Measurements from ENCODE around the gene NUBP2. TPM values are rescaled to one million over a fixed set of nuclear protein-coding genes. Genes with fewer than 3 reads are reported as not detected.

The NUBP2 gene
- total RNA-seq, 1 donor from 2014 or later = 37.9 TPM

DNA sequence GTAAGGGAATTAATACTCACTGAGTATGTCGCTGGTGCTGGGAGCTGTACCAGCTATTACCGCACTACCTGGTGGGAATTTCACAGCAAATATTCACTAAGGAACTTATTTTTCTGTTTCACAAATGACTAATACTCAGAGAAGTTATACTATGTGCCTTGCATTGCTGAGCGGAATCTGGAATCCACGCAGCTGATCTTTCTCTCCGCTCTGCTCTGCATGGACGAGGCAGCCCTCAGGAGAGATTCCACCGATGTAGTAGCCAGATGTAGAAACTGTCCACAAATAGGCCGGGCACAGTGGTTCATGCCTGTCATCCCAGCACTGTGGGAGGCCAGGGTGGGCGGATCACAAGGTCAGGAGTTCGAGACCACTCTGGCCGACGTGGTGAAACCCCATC, 28.6 kb upstream of the NUBP2 start:
- intact Hi-C loops (cut with DNase I) = no loop called here
- no peak for ATAC-seq
- DNase-seq (ENCODE audit: missing footprints) = no peak

DNA sequence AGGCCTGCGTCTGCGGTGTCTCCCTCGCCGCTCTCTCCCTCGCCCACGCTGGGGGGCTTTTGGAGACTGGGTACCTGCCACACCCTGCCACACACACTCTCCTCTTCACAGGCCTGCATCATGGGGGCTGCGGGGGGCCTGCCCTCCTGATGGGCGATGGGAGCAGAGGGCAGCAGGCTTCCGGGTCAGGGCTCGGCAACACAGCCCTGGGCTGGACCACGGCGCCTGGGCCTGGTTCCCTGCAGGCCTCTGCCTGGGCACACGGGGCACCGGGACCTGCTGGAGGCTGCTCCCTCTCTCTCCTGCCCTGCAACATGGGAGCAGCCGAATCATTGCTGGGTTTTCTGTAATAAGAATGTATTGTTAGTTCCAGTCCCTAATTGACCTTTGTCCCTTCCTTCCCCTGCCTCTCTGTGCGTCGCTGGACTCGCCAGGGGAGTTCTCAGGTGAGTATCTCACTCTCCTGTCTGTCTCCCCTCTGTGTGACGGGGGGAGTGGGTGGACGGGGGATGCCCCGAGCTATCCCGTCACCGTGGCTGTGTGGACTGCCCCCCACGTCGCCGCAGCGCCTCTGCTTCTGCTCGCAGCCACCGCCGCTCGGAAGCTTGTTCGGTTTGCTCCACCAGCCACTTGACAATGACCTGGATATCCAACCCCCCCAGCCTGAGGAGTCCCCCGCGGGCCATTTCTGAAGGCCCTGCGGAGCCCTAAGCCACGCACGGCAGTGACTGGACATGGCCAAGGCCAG, 24.9 kb upstream of the NUBP2 start:
- intact Hi-C loops (cut with DNase I) = no loop called here
- ATAC-seq = no peak
- DNase-seq (ENCODE audit: missing footprints) = no peak

DNA sequence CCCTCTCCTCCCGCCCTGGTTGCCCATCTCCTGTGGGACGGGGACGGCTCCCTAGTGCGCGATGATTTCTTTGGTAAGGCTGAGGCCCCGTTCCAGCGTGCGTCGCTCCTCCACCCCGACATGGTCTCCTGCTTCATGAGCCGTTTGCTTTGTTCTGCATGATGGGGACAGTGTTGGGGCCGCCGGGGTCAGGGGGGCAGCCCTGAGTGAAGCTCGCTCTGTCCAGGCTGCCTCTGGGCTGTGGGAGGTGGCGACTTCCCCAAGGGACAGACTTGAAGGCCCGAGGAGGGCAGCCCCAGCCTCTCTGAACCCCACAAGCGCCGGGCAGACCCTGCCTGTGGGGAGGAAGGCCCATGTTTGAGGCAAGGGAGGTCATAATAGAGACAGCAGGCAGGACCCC, 23.8 kb upstream of the NUBP2 start:
- intact Hi-C loops (cut with DNase I) = no loop called here
- DNase-seq (ENCODE audit: missing footprints) = no peak
- no peak for ATAC-seq

DNA sequence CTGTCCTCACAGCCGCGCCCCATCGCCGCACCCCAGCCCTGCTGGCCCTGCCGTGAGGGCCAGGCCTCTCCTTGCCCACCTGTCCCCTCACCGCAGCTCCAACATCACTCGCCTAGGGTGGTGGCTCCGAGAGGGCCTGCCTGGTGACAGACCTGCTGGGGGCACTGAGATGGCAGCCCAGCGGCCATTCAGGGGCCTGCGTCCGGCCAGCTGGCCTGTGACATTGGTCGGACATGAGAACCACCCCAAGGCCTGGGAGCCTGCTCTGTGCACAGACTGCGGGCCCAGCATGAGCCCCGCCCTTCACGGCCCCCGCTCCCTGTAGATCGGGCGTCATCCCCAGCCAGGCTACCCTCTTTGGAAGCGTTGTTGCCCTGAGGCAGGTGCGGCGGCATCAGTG, 23.2 kb upstream of the NUBP2 start:
- DNase-seq (ENCODE audit: missing footprints) (no peak), ATAC-seq (no peak)
- intact Hi-C loops (cut with DNase I) = no loop called here

DNA sequence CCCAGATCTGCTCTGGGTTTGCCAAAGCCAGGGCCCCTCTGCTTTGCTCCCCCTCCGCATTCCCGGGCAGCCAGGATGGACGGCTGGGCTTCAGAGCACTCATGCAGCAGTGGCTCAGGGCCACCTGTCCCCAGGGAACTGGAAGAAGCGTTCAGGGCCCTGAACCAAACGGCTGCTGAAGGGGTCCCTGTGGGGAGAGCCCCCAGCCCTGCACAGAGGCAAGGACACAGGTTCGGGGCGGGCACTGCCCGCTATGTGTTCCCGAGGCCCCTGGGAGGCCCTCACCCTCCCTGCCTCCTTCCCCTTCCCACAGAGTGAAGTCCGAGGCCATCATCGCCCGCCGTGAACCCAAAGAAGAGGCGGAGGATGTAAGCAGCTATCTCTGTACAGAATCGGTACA, 21.8 kb upstream of the NUBP2 start:
- ATAC-seq (no peak), DNase-seq (ENCODE audit: missing footprints) (no peak)
- intact Hi-C loops (cut with DNase I) = no loop called here

DNA sequence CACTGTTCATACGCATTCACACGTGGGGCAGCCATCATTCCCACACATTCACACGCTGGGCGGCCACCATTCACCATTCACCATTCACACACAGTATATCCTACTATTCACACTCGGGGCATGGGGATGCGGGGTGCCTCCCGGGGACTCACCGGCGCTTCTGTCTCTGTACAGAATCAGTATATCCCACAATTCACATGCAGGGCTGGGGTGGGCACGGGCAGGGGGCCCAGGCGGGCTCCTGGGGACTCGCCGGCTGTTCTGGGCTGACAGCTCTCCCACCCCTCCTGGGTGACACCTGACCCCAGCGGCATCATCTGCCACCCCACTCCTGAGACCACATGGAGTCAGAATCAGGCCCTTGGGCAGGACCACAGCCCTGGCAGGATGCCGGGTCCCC, 21.0 kb upstream of the NUBP2 start:
- intact Hi-C loops (cut with DNase I) = no loop called here
- no peak for DNase-seq (ENCODE audit: missing footprints)
- no peak for ATAC-seq

DNA sequence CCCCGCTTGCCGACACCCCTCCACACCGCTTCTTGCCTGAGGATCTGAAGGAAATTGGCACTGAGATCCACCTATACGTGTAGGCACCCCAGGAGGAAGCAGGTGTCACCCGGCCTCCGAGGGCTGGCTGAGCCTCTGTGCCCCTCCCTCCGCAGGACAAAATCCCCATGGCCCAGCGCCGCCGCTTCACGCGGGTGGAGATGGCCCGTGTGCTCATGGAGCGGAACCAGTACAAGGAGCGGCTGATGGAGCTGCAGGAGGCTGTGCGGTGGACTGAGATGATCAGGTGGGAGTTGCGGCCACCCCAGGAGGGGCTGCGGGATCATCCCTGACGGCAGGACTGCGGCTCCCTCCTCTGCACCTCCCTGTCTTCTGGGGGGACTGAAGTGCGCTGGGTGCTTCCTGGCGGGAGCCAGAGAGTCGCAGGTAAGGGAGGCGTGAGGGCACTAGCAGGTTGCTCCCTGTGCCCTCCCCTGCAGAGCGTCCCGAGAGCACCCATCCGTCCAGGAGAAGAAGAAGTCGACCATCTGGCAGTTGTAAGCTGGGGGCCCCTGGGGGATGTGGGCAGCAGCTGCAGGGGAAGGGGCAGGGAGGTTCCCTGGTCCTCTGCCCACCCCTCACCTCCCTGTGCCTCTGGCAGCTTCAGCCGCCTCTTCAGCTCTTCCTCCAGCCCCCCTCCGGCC, 20.4 kb upstream of the NUBP2 start:
- intact Hi-C loops (cut with DNase I) = no loop called here
- ATAC-seq = no peak
- no peak for DNase-seq (ENCODE audit: missing footprints)

DNA sequence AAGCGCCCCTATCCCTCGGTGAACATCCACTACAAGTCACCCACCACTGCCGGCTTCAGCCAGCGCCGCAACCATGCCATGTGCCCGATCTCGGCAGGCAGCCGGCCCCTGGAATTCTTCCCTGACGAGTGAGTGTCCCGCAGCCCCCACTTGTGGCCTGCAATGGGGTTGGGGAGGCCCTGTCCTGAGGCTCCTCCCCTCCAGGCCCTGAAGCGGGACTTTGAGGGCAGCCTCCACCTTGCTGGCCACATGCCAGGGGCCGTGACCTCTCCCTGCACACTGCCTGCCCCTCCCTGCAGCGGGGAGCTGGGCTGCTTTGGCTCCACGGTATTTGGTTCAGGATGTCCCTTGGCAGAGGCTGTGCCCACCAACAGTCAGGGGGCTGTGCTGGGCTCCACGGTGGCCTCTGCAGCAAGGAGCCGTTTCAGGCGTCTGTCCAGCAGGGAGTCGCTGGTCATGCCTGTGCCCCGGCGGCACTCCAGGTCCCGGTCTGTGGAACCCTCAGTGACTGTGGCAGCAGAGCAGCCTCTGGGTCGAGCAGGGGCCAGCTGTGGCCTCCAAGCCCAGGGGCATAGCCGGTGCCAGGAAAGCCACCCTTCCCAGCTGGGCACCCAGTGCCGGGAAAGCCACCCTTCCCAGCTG, 19.8 kb upstream of the NUBP2 start:
- ATAC-seq = no peak
- intact Hi-C loops (cut with DNase I) = no loop called here
- DNase-seq (ENCODE audit: missing footprints) = no peak

DNA sequence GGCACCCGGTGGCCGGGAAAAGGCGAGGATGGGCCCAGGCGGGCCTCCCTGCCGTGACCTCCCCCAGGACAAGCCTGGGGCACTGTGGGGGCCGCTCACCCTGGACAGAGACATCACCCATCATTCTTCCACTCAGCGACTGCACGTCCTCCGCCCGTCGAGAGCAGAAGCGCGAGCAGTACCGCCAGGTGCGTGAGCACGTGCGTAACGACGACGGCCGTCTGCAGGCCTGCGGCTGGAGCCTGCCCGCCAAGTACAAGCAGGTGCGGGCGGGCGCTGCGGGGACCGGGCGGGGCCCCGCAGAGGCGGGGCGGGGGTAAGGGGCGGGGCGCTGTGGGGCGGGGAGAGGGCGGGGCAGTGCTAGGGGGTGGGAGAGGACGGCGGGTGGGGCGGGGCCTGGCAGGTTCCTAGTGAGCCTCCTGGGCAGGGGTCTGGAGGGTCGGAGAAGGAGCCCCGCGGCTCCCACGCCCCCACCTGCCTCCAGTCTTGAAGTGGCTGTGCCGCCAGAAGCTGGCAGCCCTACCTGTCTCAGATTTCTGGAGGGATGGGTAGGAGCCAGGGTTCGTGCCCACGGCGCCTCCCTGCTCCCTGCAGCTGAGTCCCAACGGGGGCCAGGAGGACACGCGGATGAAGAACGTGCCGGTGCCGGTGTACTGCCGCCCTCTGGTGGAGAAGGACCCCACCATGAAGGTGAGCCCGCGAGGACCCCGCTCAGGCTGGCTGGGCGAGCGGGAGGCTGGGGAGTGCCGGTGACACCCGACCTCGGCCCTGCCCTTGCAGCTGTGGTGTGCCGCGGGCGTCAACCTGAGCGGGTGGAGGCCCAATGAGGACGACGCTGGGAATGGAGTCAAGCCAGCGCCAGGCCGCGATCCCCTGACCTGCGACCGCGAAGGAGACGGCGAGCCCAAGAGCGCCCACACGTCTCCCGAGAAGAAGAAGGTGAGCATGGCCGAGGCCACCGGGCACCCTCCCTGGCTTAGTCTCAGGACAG, 18.9 kb upstream of the NUBP2 start:
- DNase-seq (ENCODE audit: missing footprints) = no peak
- peak; percentile 10 for ATAC-seq
- intact Hi-C loops (cut with DNase I) = no loop called here

DNA sequence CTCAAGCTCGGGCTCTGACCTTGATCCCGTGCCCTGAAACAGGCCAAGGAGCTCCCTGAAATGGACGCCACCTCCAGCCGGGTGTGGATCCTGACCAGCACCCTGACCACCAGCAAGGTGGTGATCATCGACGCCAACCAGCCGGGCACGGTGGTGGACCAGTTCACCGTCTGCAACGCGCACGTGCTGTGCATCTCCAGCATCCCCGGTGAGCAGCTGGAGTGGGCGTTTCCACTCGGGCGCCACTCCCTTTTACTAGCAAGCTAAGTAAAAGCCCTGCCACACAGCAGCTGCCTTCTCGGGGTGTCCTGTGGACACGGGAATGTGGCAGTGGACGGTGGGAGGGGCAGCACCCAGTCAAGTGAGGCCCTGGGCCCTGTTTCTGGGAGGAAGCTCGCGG, 17.8 kb upstream of the NUBP2 start:
- no peak for ATAC-seq
- no peak for DNase-seq (ENCODE audit: missing footprints)
- intact Hi-C loops (cut with DNase I) = no loop called here

DNA sequence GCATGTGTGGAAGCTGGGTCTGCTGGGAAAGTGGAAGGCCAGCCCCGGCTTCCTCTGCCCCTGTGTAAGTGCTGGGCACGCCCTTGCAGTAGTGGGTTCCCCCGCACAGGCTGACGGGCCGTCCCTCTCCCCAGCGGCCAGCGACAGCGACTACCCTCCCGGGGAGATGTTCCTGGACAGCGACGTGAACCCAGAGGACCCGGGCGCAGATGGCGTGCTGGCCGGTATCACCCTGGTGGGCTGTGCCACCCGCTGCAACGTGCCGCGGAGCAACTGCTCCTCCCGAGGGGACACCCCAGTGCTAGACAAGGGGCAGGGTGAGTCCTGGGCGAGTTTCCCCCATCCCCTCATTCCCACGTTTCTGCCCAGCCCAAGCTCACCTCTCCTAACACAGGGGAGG, 16.9 kb upstream of the NUBP2 start:
- ATAC-seq (no peak), DNase-seq (ENCODE audit: missing footprints) (no peak)
- intact Hi-C loops (cut with DNase I) = no loop called here

DNA sequence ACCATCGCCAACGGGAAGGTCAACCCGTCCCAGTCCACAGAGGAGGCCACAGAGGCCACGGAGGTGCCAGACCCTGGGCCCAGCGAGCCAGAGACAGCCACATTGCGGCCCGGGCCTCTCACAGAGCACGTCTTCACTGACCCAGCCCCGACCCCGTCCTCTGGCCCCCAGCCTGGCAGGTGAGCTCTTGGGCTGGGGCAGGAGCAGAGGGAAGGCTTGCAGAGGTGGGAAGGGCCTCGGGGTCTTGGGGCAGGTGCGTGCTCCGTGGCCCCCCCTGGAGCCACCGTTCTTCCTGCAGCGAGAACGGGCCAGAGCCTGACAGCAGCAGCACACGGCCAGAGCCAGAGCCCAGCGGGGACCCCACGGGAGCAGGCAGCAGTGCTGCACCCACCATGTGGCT, 16.5 kb upstream of the NUBP2 start:
- intact Hi-C loops (cut with DNase I) = no loop called here
- no peak for DNase-seq (ENCODE audit: missing footprints)
- no peak for ATAC-seq

DNA sequence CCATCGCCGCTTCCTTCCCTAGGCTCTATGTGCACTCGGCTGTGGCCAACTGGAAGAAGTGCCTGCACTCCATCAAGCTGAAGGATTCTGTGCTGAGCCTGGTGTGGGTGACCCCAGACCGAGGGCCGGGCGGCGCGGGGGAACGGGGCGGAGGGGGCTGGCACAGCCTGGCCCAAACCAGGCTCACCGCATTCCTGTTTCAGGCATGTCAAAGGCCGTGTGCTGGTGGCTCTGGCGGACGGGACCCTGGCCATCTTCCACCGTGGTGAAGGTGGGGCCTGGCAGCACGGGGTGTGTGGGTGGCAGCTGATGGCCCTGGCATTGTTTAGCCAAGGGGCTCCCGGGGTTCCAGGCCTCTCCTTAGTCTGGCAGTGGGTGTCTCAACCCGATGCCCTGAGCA, 16.1 kb upstream of the NUBP2 start:
- ATAC-seq = no peak
- intact Hi-C loops (cut with DNase I) = no loop called here
- no peak for DNase-seq (ENCODE audit: missing footprints)

DNA sequence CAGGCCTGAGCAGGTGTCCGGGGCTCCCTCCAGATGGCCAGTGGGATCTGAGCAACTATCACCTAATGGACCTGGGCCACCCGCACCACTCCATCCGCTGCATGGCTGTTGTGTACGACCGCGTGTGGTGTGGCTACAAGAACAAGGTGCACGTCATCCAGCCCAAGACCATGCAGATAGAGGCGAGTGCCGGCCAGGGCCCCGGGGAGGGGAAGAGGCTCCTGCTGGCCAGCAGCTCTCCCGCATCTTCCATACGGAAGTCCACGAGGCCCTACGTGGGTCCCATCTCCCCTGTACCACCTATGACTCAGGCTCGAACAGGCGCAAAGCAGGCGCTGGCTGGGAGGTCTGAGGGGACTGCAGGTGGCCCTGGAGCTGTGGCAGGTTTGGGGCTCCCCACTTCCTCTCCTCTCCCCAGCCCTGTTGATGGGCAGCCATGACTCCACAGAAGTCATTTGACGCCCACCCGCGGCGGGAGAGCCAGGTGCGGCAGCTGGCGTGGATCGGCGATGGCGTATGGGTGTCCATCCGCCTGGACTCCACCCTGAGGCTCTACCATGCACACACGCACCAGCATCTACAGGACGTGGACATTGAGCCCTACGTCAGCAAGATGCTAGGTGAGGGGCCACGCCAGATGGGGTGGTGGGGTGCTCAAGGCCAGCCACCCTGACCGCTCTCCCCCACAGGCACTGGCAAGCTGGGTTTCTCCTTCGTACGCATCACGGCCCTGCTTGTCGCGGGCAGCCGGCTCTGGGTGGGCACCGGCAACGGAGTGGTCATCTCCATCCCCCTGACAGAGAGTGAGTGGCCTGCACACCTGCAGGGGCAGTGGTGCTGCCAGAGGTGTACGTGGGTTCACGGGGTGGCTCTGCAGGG, 15.4 kb upstream of the NUBP2 start:
- ATAC-seq (no peak), DNase-seq (ENCODE audit: missing footprints) (no peak)
- intact Hi-C loops (cut with DNase I) = no loop called here

DNA sequence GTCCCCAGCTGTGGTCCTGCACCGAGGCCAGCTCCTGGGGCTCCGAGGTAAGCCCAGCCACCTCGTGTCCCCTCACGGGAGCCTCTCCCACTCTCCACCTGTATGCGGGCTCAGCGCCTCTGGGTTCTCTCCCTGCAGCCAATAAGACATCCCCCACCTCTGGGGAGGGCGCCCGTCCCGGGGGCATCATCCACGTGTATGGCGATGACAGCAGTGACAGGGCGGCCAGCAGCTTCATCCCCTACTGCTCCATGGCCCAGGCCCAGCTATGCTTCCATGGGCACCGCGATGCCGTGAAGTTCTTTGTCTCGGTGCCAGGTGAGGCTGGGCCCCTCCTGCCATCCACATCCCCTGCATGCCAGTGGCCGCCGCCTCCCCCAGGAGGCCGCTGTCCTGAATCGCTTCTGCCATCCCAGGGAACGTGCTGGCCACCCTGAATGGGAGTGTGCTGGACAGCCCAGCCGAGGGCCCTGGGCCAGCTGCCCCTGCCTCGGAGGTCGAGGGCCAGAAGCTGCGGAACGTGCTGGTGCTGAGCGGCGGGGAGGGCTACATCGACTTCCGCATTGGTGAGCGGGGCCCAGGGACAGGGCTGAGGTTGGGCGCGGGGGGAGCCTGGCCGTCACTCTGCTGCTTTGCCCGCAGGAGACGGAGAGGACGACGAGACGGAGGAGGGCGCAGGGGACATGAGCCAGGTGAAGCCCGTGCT, 14.5 kb upstream of the NUBP2 start:
- intact Hi-C loops (cut with DNase I) = no loop called here
- no peak for DNase-seq (ENCODE audit: missing footprints)
- no peak for ATAC-seq

DNA sequence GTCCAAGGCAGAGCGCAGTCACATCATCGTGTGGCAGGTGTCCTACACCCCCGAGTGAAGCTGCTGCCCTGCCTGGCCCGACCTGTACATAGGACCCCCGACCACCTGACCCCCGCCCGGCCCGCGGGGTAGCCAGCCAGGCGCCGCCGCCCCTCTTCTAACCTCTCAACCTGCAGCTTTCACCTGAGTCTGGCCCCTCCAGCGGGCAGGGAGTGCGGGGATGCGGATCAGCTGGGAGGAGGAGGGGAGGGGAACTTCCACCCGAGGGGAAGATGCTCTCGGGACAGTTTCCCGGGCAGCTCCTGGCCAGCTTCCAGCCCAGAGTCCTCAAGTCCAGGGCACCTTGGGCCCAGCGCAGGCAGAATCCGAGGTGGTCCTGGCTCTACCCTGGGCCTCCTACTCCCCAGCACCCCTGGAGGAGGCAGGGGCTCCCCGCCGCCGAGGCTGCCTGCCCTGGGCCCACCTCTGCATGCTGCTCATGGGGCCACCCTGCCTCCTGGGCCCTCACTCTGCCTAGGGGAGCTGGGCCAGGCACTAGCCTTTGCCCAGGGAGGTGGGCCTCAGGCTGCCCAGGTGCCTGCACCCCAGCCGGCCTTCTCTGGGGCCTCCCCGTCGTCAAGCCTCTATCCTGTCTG, 13.9 kb upstream of the NUBP2 start:
- ATAC-seq = no peak
- no peak for DNase-seq (ENCODE audit: missing footprints)
- intact Hi-C loops (cut with DNase I) = no loop called here

Measured in Right ventricle myocardium inferior (tissue), 1 donor.